MM.1S (cell line): Measurements from ENCODE around the gene TSPEAR.

Experiments
- DNase-seq: peaks from one replicate; pipeline ENCODE4 v3.0.0-alpha.2; 2015
- H2AFZ ChIP-seq: fragments of 300-600 bp; sonication (generic); 2 replicates; pipeline ENCODE4 v1.6.0; 2016; ENCODE audit warnings: antibody characterized with exemption, low read length
- H3F3A ChIP-seq: fragments of 300-600 bp; sonication (generic); 2 replicates; pipeline ENCODE4 v1.6.1; 2016; ENCODE audit warnings: mild to moderate bottlenecking, antibody characterized with exemption, low read length, moderate library complexity, mixed read lengths; ENCODE audit not compliant: insufficient read depth
- H3K27ac ChIP-seq: fragments of 300-600 bp; sonication (generic); 2 replicates; pipeline ENCODE4 v1.5.1; 2016; ENCODE audit warnings: mild to moderate bottlenecking, low read length
- H3K27me3 ChIP-seq: fragments of 300-600 bp; sonication (generic); replicated peaks from 2 replicates; pipeline ENCODE4 v1.6.0; 2016; ENCODE audit warnings: low read length; ENCODE audit not compliant: insufficient read depth
- H3K36me3 ChIP-seq: fragments of 300-600 bp; sonication (generic); replicated peaks from 2 replicates; pipeline ENCODE4 v1.6.1; 2016; ENCODE audit warnings: mild to moderate bottlenecking, low read length, mixed read lengths; ENCODE audit not compliant: insufficient read depth
- H3K4me1 ChIP-seq: fragments of 300-600 bp; sonication (generic); 2 replicates; pipeline ENCODE4 v1.6.1; 2016; ENCODE audit warnings: low read length, mixed read lengths
- H3K4me2 ChIP-seq: fragments of 300-600 bp; sonication (generic); 2 replicates; pipeline ENCODE4 v1.6.0; 2016; ENCODE audit warnings: low read depth, low read length
- H3K4me3 ChIP-seq: fragments of 300-600 bp; sonication (generic); 2 replicates; pipeline ENCODE4 v1.5.1; 2016; ENCODE audit warnings: low read length, mixed read lengths
- H3K79me2 ChIP-seq: fragments of 300-600 bp; sonication (generic); 2 replicates; pipeline ENCODE4 v1.6.1; 2016; ENCODE audit warnings: mixed run types, low read length, mixed read lengths
- H3K9ac ChIP-seq: fragments of 300-600 bp; sonication (generic); 2 replicates; pipeline ENCODE4 v1.6.1; 2016; ENCODE audit warnings: low read length, mixed read lengths
- H3K9me2 ChIP-seq: fragments of 300-600 bp; sonication (generic); replicated peaks from 2 replicates; pipeline ENCODE4 v1.6.1; 2016; ENCODE audit warnings: mild to moderate bottlenecking, low read length, mixed read lengths; ENCODE audit not compliant: insufficient read depth
- H3K9me3 ChIP-seq: fragments of 300-600 bp; sonication (generic); replicated peaks from 2 replicates; pipeline ENCODE4 v1.6.1; 2016; ENCODE audit warnings: mild to moderate bottlenecking, low read length, mixed read lengths; ENCODE audit not compliant: insufficient read depth
- H4K20me1 ChIP-seq: fragments of 300-600 bp; sonication (generic); 2 replicates; pipeline ENCODE4 v1.6.1; 2016; ENCODE audit warnings: mild to moderate bottlenecking, low read length, moderate library complexity, mixed read lengths; ENCODE audit not compliant: insufficient read depth
- EZH2 ChIP-seq: fragments of 300-600 bp; sonication (generic); optimal IDR thresholded peaks from 2 replicates; pipeline ENCODE3; 2017; ENCODE audit warnings: low read depth, mild to moderate bottlenecking, antibody characterized with exemption, low read length, mixed read lengths
- EZH2phosphoT487 ChIP-seq: fragments of 300-600 bp; sonication (generic); IDR thresholded peaks from 2 replicates; pipeline ENCODE4 v1.6.1; 2018; ENCODE audit warnings: antibody characterized with exemption, low read length
- TF ChIP-seq, protein P1 (sequence below): fragments of 300-600 bp; sonication (generic); IDR thresholded peaks from 2 replicates; pipeline ENCODE4 v1.5.1; 2016; ENCODE audit warnings: antibody characterized with exemption, low read length, mixed read lengths

The TSPEAR gene

DNA sequence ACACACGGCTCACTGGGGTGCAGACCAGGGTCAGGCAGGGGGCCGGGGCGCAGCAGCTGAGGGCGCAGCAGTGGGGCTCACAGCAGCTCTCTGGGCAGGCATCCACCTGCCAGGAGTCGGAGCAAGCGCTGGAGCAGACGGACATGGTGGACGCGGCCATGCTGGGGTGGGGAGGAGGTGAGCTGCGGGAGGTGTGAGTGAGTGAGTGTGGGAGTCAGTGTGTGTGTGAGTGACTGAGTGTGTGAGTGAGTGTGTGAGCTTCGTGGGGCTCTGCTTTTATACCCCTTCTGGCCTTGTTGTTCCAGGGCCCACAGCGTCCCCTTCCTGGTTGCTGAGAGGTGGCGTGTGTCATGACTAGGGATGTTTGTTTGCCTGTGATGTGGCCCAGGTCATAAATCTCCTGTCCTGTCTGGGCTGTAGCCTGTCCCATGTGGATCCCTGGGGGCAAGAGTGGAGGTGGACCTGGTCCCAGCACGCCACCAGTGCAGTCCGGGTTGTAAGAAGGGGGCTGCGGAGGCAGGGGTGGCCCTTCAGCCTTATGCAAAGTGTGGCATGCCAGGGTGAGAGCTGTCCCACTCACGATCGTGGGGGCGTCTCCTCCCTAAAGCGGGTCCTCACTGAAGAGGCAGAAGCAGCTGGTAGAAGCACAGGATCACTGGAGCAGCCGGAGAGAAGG, 171.2 kb downstream of the TSPEAR start, which contains the start of gene KRTAP10-1:
KRTAP10-1 (minus strand) TSS at position 205 of the 676 bp plus-strand sequence; CDS start at position 160, 45 bp downstream.
- Histone ChIP-seq H3K9ac (no peak within 1 kb of the TSS), H3F3A (no peaks in the 10 kb centered on the region), H3K9me3 (no peaks in the 10 kb centered on the region), H4K20me1 (no peaks in the 10 kb centered on the region), H3K4me2 (no peak within 1 kb of the TSS), H3K79me2 (no peaks in the 10 kb centered on the region), H3K4me1 (no peaks in the 10 kb centered on the region), H3K36me3 (no peaks in the 10 kb centered on the region), H3K27me3 (peaks cover 93% of the 10 kb centered on the region), H3K9me2 (no peaks in the 10 kb centered on the region), H3K27ac (no peak within 1 kb of the TSS), H2AFZ (no peak within 1 kb of the TSS), H3K4me3 (no peak within 1 kb of the TSS)
- TF ChIP-seq EZH2 (no peak), EZH2phosphoT487 (no peak)
- TF ChIP-seq, protein P1, sequence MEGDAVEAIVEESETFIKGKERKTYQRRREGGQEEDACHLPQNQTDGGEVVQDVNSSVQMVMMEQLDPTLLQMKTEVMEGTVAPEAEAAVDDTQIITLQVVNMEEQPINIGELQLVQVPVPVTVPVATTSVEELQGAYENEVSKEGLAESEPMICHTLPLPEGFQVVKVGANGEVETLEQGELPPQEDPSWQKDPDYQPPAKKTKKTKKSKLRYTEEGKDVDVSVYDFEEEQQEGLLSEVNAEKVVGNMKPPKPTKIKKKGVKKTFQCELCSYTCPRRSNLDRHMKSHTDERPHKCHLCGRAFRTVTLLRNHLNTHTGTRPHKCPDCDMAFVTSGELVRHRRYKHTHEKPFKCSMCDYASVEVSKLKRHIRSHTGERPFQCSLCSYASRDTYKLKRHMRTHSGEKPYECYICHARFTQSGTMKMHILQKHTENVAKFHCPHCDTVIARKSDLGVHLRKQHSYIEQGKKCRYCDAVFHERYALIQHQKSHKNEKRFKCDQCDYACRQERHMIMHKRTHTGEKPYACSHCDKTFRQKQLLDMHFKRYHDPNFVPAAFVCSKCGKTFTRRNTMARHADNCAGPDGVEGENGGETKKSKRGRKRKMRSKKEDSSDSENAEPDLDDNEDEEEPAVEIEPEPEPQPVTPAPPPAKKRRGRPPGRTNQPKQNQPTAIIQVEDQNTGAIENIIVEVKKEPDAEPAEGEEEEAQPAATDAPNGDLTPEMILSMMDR, result no peak
- no peak for DNase-seq

GRCh38 chr21:44539046-44539445, 172.3 kb downstream of the TSPEAR start:
- H3K4me1 ChIP-seq, result no peaks in the 10 kb centered on the region
- no peak overlapping the region for H3K4me3 ChIP-seq
- no peaks in the 10 kb centered on the region for H3F3A ChIP-seq
- no peaks in the 10 kb centered on the region for H3K79me2 ChIP-seq
- no peaks in the 10 kb centered on the region for H3K36me3 ChIP-seq
- H4K20me1 ChIP-seq, result no peaks in the 10 kb centered on the region
- TF ChIP-seq, protein P1, result no peak
- H3K9ac ChIP-seq, result no peak overlapping the region
- no peaks in the 10 kb centered on the region for H3K9me3 ChIP-seq
- peaks cover 92% of the 10 kb centered on the region for H3K27me3 ChIP-seq
- H2AFZ ChIP-seq, result no peak overlapping the region
- H3K9me2 ChIP-seq, result no peaks in the 10 kb centered on the region
- H3K27ac ChIP-seq, result no peak overlapping the region
- no peak overlapping the region for H3K4me2 ChIP-seq
- no peak for DNase-seq

DNA sequence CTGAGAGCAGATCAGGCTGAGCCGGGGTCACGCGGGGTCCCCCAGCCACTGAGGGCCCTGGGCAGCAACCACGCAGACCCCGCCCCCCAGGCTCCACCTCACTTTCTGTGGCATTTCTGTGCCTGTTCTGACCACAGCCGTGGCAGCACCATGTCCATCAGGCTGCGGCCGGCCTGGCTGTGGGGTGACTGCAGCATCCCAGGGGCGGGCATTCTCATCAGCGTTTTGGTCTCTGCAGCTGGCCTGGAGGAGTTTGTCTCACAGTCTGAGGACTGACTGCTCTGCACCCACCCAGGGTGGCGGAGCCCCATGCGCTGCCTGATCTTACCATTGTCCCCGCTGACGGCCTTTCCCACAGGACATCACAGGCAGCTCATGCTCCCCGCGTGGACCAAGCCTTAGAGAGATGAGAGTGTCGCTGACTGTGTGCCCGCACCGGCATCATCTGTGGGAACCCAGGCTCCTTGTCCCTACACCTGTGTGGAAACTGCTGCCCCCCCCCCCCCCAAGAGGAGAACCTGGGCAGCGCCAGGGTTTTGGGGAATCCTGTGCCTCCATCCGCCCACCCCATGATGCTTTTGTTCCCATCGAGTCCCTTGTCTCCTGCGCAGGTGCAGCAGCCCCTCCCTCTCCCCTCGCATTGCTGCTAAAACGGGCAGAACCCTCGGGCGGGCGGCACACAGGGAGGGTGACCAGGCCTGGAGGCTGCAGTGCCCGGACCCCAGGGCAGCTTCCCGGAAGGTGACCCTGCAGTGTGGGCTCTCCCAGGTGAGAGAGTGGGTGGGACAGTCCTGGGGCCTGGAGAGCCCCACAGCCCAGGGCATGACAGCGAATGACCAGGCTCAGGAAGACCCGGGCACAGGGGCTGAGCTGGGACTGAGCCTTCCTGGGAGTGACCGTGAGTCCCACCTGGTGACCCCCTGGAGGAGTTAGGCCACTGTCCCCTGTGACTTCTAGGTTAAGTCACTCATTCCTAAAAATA, 173.2 kb downstream of the TSPEAR start:
- H3K27ac ChIP-seq, result no peak overlapping the region
- TF ChIP-seq EZH2phosphoT487 (no peak), EZH2 (no peak)
- TF ChIP-seq, protein P1, result no peak

More for the DNA sequence above, 173.2 kb downstream of the TSPEAR start:
- Histone ChIP-seq H3K4me3 (no peak overlapping the region), H4K20me1 (no peaks in the 10 kb centered on the region), H3K9me3 (no peaks in the 10 kb centered on the region), H3F3A (no peaks in the 10 kb centered on the region), H3K4me1 (no peaks in the 10 kb centered on the region), H3K27me3 (peaks cover 88% of the 10 kb centered on the region), H3K9ac (no peak overlapping the region), H3K79me2 (no peaks in the 10 kb centered on the region), H3K4me2 (no peak overlapping the region), H3K36me3 (no peaks in the 10 kb centered on the region), H3K9me2 (no peaks in the 10 kb centered on the region), H2AFZ (no peak overlapping the region)
- DNase-seq, result no peak
